ENCODE measurements around the gene PDF. TPM values are rescaled to one million over a fixed set of nuclear protein-coding genes. Genes with fewer than 3 reads are reported as not detected.
A peak's percentile ranks its signal among the peaks of the same experiment; 100 is the strongest.

The PDF gene
- total RNA-seq, 3 donors from 2014 or later (not counting 1 experiment from before 2014, with no cell fraction given), result 3.0 to 5.7 (median 4.6) TPM

DNA sequence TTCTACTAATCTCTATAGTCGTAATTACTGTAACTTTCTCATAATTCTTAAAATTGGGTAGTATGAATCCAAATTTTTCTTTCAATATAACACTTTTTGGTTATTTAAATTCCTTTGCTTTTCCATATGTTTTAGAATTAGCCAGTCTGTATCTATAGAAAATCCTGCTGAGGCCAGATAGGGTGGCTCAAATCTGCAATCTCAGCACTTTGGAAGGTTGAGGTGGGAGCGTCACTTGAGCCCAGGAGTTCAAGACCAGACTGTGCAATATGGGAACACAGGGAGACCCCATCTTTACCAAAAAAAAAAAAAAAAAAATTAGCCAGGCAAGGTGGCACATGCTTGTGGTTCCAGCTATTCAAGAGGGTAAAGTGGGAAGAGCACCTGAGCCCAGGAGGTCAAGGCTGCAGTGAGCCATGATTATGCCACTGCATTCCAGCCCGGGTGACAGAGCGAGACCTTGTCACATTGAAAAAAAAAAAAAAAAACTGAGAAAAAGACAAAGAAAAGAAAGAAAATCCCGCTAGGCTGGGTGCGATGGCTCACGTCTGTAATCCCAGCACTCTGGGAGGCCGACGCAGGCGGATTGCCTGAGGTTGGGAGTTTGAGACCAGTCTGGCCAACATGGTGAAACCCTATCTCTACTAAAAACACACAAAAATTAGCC lies 46.1 kb upstream of the PDF start:
- no peak for ATAC-seq
- no peaks in the 10 kb centered on the region for H3K9me3 Mint-ChIP-seq
- no peak overlapping the region for H3K4me3 ChIP-seq (ENCODE audit: low read length)
- intact Hi-C loops (cut with micrococcal nuclease), result no loop called here
- peak overlapping the region in 1 of 2 donors; percentile 65 for H3K27ac Mint-ChIP-seq
- H3K36me3 ChIP-seq (ENCODE audit: control insufficient read depth, insufficient read depth, low read length), result peaks cover 31% of the 10 kb centered on the region
- no peaks in the 10 kb centered on the region for H3K9me3 ChIP-seq (ENCODE audit: control insufficient read depth, insufficient read depth, low read length)
- H3K27me3 ChIP-seq (ENCODE audit: control insufficient read depth, insufficient read depth, low read length), result no peaks in the 10 kb centered on the region
- H3K36me3 Mint-ChIP-seq, result no peaks in the 10 kb centered on the region
- H3K4me3 Mint-ChIP-seq, result no peak overlapping the region
- no peaks in the 10 kb centered on the region for H3K27me3 Mint-ChIP-seq (ENCODE audit: low read depth in 2 of 2)
- WGBS (ENCODE audit: insufficient coverage), result 97% methylated on average over 9 of the region's 10 CpGs
- no peaks in the 10 kb centered on the region for H3K4me1 ChIP-seq (ENCODE audit: control insufficient read depth, insufficient read depth, low read length)
- H3K4me1 Mint-ChIP-seq, result peaks cover 4 to 13% of the 10 kb centered on the region in 2 donors
- H3K27ac ChIP-seq (ENCODE audit: low read length), result no peak overlapping the region
- DNase-seq, result no peak
- TF ChIP-seq, protein P1, sequence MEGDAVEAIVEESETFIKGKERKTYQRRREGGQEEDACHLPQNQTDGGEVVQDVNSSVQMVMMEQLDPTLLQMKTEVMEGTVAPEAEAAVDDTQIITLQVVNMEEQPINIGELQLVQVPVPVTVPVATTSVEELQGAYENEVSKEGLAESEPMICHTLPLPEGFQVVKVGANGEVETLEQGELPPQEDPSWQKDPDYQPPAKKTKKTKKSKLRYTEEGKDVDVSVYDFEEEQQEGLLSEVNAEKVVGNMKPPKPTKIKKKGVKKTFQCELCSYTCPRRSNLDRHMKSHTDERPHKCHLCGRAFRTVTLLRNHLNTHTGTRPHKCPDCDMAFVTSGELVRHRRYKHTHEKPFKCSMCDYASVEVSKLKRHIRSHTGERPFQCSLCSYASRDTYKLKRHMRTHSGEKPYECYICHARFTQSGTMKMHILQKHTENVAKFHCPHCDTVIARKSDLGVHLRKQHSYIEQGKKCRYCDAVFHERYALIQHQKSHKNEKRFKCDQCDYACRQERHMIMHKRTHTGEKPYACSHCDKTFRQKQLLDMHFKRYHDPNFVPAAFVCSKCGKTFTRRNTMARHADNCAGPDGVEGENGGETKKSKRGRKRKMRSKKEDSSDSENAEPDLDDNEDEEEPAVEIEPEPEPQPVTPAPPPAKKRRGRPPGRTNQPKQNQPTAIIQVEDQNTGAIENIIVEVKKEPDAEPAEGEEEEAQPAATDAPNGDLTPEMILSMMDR (IDR thresholded peaks at IDR 0.05), result no peak

DNA sequence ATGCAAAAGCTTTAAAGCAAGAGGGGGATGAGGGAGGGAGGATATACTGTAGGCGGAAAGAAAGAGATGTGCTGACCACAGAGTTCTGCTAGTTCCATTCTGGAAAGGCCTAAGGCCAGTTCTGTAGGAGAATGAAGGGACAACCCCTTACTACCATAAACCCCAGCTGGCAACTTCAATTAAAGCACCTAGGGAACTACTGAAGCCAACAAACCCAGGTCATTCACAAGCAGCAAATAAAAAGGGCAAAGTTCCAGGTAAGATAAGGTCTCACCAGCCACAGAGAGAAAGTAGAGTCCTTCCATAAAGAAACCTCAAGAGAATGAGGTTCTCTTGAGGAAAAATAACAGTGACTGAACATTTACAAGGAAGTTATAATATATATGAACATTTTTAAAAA lies 42.6 kb upstream of the PDF start:
- ATAC-seq, result no peak
- Mint-ChIP-seq H3K9me3 (no peaks in the 10 kb centered on the region), H3K4me1 (peaks cover 4 to 6% of the 10 kb centered on the region in 2 donors), H3K4me3 (no peak overlapping the region), H3K27me3 (ENCODE audit: low read depth in 2 of 2) (no peaks in the 10 kb centered on the region), H3K36me3 (peaks cover 10% of the 10 kb centered on the region), H3K27ac (no peak overlapping the region)
- WGBS (ENCODE audit: insufficient coverage), result 100% methylated on average over 1 of the region's 1 CpG
- no peak for DNase-seq
- H3K4me3 ChIP-seq (ENCODE audit: low read length), result no peak overlapping the region
- H3K27ac ChIP-seq (ENCODE audit: low read length), result no peak overlapping the region
- H3K9me3 ChIP-seq (ENCODE audit: control insufficient read depth, insufficient read depth, low read length), result no peaks in the 10 kb centered on the region
- intact Hi-C loops (cut with micrococcal nuclease), result no loop called here
- no peaks in the 10 kb centered on the region for H3K27me3 ChIP-seq (ENCODE audit: control insufficient read depth, insufficient read depth, low read length)
- H3K36me3 ChIP-seq (ENCODE audit: control insufficient read depth, insufficient read depth, low read length), result peaks cover 33% of the 10 kb centered on the region
- TF ChIP-seq, protein P1 (IDR thresholded peaks at IDR 0.05), result no peak
- H3K4me1 ChIP-seq (ENCODE audit: control insufficient read depth, insufficient read depth, low read length), result no peaks in the 10 kb centered on the region

DNA sequence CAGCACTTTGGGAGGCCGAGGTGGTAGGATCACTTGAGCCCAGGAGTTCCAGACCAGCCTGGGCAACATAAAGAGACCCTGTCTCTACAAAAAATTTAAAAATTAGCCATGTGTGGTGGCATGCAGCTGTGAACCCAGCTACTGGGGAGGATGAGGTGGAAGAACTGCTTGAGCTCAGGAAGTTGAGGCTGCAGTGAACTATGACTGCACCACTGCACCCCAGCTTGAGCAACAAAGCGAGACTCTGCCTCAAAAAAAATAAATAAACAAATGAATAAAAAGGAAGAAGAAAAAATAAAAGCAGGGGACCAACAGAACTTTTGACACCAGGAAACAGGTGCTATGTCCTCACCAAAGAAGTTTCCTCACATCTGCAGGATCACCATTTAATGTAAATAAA lies 41.2 kb upstream of the PDF start:
- 70% methylated on average over 1 of the region's 2 CpGs for WGBS (ENCODE audit: insufficient coverage)
- H3K36me3 ChIP-seq (ENCODE audit: control insufficient read depth, insufficient read depth, low read length), result peaks cover 41% of the 10 kb centered on the region
- no peak overlapping the region for H3K4me3 Mint-ChIP-seq

More for the DNA sequence above, 41.2 kb upstream of the PDF start:
- TF ChIP-seq, protein P1 (IDR thresholded peaks at IDR 0.05), result no peak
- Mint-ChIP-seq H3K4me1 (peaks cover 0 to 6% of the 10 kb centered on the region in 2 donors), H3K27me3 (ENCODE audit: low read depth in 2 of 2) (no peaks in the 10 kb centered on the region), H3K36me3 (peaks cover 10% of the 10 kb centered on the region), H3K27ac (peak overlapping the region in 1 of 2 donors; percentile 18), H3K9me3 (no peaks in the 10 kb centered on the region)
- intact Hi-C loops (cut with micrococcal nuclease), result no loop called here
- no peak overlapping the region for H3K4me3 ChIP-seq (ENCODE audit: low read length)
- ATAC-seq, result no peak
- H3K27ac ChIP-seq (ENCODE audit: low read length), result no peak overlapping the region
- no peaks in the 10 kb centered on the region for H3K4me1 ChIP-seq (ENCODE audit: control insufficient read depth, insufficient read depth, low read length)
- no peaks in the 10 kb centered on the region for H3K27me3 ChIP-seq (ENCODE audit: control insufficient read depth, insufficient read depth, low read length)
- no peaks in the 10 kb centered on the region for H3K9me3 ChIP-seq (ENCODE audit: control insufficient read depth, insufficient read depth, low read length)
- no peak for DNase-seq

Measured in natural killer cell (primary cell).